Stimulated activated CD4-positive, alpha-beta T cell treated with anti-CD3 and anti-CD28 coated beads, Interleukin-2, amount 100 ng/mL, for 48 hours (primary cell): ENCODE results near the gene TEK.
"Not testable (repeated sequence)": the region's sequence is repeated elsewhere in the genome, so short reads cannot be mapped to it uniquely, and the experiment has no call there.

Experiments
- DNase-seq, 2 donors: peaks; one replicate each; pipeline ENCODE4 v3.0.0-alpha.2; 2020

Gene TEK

DNA sequence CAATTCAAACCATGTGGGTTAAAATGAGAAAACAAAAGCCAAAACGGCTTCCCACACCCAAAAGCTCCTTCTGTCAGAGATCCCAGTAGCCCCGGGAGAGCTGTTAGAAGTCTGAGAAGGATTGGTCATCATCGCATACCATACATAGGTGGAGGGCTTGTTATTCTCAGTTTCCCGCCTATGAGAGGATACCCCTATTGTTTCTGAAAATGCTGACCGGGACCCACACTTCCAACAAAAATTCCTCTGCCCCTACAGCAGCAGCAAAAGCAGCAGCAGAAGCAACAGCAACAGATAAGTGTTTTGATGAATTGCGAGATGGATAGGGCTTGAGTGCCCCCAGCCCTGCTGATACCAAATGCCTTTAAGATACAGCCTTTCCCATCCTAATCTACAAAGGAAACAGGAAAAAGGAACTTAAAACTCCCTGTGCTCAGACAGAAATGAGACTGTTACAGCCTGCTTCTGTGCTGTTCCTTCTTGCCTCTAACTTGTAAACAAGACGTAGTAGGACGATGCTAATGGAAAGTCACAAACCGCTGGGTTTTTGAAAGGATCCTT, at the start of gene TEK:
Gene TEK (plus strand): TSS at position 245 of the 561 bp plus-strand sequence. CDS start 366 bp downstream, outside the sequence.
- no peak for DNase-seq

DNA sequence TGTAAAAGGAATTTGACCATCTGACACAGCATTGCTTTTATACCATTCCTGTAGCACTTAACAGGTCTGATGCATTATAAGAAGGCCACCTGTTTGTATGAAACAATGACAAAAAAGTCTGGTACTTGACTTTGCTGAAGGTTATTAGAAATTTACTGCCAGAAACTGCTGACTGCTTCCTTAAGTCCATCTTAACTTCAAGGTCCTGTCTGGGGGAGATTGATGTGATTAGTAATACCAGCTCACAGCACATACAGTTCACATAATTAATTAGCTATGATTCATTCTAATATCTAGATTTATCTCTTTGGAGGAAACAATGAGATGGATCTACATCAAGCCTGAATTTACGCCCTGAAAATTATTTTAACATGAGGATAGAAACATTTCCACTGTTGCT, 49.6 kb upstream of the TEK start:
- no peak for DNase-seq

DNA sequence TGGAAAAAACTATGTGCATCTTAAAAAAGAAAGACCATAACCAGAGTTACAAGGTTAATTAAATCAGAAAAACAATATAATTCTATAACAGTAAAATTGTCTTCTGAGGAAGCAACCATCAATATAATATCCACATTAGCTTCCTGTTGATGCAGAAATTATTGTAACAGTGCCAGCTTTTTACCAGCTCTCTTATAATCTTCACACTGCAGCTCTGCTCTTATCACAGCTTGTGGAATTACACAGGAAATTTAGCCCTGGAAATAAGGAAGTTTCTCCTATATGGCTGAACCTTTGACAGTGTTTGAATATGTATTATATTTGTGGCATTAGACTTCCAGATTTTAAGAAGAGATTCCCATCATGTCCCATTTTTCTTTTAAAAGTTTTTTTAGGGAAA, 49.1 kb upstream of the TEK start:
- no peak for DNase-seq

DNA sequence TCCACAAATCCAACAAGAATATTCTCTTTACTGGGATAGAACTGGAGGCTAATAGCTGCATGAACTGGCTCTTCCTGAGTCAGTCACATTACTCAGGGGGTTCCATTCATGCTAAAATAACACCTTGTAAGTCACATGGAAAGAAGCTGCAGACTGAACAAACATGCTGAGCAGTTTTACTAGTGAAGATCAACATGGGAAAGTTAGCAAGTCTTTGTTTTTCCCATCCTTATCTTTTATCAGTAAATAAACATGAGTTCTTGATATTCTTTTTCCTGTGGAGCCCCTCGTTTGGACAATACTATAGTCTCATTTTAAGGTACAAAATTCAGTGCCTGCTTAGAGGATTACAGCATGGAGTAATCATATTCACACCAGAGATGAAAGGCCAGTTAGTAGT, 43.7 kb upstream of the TEK start:
- no peak for DNase-seq

DNA sequence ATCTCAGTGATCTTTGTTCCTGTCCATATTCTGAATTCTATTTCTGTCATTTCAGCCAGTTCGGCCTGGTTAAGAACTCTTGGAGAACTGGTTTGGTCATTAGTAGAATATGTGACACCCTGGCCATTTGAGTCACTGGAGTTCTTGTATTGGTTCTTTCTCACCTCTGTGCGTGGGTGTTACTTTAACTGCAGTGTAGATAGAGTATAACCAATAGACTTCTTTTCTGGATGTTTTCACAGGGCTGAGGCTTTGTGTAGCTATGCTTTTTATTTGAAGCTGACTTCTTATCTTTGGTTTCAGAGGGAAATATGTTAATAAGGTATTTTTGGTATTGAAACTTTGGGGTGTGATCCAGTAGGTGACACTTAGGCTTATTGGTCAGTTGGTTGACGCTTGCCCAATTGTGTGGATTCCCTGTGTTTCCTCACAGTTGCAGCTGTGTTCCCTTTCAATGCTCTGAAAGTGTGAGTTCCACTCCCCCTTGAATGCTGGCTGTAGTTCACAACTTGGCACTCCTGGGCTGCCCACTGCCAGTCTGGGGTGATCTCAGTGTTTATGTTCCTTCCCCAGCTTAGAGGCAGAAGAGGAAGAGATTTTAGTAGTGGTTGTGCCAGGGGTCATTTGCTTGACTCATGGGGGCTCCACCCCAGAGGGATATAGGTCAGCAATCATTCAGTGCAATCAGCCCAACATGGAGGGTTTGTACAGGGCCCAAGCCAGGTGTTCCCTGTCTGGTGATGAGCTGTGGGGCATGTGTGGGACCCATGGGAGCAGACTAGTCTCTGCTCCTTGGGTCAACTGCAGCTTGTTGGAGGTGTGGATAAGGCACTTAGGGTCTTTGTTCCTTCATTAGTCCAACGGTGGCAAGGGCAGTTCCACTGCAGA, 34.9 kb upstream of the TEK start:
- no peak for DNase-seq

DNA sequence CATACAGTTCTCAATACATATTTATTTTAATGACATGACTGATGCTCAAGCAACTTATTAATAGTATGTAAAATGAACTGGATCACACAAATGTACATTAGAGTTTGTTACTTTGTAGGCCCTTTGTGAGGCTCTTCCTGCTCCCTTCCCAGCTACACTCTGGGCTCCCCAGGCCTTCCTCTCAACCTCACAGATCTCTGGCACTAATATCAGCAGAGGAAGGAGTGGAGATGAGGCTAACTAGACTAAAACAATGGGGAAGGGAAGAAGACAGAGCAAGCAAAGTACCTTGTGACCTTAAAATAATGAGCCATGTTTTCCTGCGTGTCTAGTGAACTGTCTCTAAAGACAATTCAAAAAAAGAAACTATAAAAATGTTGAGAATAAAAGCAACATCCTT, 30.3 kb upstream of the TEK start:
- DNase-seq = no peak

DNA sequence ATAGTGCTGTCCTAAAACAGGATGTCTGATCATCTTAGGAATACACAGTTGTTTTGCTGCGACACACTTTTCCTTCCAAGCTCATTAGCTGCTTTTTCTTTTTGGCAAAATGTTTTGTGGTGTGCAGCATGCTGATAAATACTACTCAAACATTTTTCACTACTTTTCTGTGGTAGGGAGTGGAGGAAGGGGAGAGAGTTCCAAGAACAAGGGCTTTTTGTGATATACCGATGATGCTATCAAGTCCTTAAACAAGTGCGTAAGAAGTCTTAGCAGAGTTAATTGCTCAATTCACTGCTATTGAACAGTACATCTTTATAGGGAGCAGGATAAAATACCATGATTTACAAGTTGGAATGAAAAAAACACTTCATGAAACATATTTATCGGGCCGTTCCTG, 23.6 kb upstream of the TEK start:
- no peak for DNase-seq

DNA sequence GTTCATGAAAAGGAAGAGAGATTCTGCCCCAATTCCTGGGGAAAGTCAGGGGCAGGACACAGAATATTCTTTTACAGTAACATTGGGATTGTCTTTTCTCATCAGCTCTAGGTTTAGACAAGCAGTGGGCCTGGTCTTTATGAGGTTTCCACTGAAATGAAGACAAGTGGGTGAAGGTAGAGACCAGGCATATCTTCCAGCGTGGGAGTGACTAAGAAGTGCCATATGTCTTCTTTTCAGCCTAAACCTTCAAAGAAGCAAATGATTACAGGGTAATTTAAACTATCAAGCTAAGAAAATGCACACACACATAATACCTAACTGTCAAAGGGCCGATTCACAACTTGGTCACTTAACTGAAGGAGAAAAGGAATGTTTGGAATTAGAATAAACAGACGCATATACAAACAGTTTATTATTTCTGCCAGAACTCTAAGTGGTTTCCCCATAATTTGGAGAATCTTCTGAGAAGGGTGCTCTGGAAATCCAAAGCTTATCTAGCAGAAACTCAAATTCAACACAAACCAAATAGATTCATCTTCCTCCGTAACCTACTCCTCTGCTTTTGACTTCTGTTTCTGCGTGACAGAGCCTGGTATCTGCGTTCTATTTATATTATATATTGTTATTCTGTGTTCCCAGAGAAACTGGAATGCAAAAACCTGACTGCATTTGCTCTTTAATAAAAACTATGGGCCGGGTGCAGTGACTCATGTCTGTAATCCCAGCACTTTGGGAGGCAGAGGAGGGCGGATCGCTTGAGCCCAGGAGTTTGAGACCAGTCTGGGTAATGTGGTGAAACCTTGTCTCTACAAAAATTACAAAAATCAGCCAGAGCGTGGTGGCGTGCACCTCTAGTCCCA, 22.0 kb upstream of the TEK start:
- DNase-seq = no peak

DNA sequence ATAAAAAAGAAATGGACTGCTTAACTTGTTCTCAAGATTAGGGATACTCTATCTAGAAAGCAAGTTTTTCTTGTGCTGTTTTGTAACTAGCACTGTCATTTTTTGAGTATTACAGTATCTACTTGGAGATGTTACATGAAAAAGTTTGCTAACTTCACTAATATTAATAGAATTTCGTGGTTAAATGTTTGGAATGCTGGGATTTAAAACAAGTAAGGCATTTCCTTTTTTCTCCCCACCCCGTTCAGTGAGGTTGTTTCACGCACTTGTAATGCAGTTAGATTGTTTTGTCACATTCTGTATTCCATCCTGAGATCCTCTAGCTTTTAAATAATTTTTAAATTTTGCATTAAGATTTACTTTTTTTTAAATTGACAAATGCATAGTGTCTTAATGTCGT, 20.0 kb upstream of the TEK start:
- DNase-seq = no peak

DNA sequence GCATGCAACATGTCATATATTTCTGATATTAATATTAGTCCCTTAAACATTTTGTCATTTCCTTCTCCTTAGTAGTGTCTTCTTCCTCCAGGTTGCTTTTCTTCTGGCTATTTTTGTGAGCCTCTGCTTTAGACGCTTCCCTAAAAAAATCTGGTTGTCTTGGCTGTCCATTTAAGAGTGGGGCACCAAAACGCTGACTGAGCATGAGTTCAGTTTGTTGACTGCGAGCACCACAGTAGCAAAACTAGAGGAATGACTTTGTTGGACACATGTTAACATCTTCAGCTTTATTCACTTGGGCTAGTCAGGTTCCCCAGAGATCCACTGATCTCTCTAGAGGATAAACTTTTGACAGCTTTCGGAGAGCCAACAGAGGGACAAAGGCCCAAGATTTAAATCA, 19.3 kb upstream of the TEK start:
- DNase-seq = no peak

DNA sequence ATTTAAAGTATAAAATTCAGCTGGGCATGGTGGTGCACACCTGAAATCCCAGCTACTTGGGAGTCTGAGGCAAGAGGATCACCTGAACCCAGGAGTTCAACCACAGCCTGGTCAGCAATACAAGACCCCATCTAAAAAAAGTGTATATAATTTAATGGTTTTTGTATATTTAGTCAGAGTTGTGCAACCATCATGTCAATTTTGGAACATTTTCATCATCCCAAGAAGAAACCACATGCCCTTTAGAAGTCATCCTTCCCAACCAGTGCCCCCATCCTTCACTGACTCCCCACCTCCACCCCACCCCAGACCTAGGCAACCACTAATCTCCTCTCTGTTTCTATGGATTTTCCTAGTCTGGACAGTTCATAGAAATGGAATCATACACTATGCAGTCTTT, 18.8 kb upstream of the TEK start:
- DNase-seq = no peak

DNA sequence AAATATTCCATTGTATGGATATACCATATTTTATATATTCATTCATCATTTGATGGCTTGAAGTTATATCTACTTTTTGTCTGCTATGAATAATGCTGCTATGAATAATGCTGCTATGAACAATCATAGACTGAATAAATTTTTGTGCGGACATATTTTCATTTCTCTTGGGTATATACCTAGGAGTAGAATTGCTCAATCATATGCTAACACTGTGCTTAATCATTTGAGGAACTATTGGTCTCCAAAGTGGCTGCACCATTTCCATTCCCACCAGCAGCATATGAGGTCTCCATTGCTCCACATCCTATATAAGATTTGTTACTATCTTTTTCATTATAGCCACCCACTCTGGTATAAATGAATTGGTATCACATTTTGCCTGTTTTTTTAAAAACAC, 18.3 kb upstream of the TEK start:
- DNase-seq = no peak

DNA sequence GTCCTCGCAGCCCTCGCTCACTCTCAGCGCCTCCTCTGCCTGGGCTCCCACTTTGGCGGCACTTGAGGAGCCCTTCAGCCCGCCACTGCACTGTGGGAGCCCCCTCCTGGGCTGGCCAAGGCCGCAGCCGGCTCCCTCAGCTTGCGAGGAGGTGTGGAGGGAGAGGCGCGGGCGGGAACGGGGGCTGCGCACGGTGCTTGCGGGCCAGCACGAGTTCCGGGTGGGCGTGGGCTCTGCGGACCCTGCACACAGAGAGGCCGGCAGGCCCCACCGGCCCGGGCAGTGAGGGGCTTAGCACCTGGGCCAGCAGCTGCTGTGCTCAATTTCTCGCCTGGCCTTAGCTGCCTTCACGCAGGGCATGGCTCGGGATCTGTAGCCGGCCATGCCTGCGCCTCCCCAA, 16.5 kb upstream of the TEK start:
- not testable (repeated sequence) for DNase-seq

DNA sequence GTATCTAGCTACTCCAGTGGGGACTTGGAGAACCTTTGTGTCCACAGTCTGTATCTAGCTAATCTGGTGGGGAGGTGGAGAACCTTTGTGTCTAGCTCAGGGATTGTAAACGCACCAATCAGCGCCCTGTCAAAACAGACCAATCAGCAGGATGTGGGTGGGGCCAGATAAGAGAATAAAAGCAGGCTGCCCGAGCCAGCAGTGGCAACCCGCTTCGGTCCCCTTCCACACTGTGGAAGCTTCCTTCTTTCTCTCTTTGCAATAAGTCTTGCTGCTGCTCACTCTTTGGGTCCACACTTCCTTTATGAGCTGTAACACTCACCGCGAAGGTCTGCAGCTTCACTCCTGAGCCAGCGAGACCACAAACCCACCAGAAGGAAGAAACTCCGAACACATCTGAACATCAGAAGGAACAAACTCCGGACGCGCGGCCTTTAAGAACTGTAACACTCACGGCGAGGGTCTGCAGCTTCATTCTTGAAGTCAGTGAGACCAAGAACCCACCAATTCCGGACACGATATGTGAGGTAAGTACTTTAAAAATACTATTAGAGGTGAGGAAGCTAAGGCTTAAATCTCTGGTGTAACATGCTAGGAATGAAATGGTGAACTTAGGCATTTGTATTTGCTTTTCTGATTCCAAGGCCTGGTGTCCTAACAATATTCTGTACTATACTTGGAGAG, 15.5 kb upstream of the TEK start:
- not testable (repeated sequence) for DNase-seq

DNA sequence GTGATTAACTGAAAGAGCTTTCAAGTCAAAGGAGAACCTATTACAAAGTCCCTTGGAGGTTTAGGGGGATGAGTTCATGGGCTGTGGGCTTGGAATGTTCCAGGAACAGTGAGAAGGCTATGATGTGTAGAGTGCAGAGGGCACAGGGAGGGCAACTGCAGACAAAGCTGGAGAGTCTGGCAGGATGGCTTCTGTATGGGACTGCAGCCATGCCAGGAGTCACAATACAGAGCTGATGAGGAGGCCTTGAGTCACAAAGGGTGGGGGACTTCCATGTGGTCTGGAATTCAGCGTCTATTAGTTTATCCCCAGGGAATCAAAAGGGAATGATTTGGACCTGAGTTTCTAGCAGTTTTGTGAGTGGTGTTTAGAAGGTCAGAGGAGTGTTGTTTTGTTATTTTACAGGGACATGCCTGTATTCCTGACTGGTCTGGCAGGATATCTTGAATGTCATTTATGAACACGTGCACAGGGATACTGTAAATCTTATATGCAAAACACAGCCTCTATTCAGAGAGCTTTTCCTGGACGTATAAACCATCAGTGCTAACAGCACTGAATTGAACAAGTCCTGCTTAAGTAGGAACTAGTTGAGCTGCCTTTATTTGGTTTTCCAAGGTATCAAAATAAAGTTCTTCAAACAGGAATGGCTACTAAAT, 14.3 kb upstream of the TEK start:
- no peak for DNase-seq

DNA sequence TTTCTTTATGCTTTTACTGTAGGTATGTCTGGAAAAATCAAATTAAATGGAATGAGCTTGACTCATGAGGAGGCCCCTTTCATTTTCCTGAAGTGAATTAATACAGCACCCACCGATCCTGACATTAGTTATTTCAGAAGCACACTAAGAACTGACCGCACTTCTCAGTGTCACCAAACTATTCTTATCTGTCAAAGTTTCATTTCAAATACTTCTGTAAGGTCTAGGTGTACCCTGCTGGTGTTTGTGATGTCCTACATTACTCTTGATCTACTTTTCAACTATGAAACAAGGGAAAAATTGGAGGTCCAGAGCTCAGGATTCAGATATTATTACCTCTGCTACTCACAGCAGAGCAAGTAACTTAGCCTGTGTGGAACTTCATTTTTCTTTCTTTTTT, 1.8 kb upstream of the TEK start:
- no peak for DNase-seq

DNA sequence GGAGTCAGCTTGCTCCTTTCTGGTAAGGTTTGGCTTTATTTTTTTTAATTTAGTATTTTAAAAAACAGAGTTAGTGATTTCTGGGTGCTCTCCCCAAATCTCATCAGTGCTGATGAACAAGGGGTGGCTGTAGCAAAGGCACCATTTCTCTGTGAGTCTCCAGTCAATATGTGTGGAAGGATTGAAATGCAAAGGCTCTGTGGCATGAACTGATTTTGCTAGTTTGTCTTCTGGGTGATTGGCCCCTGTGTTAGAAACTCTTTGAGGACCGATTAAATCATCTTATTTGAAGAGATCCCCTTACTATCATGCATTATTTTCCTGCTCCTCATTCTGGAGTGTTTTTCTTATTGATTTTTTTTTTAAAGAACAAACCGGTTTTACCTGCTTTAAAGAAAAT, 596 bp downstream of the TEK start:
- DNase-seq = no peak

DNA sequence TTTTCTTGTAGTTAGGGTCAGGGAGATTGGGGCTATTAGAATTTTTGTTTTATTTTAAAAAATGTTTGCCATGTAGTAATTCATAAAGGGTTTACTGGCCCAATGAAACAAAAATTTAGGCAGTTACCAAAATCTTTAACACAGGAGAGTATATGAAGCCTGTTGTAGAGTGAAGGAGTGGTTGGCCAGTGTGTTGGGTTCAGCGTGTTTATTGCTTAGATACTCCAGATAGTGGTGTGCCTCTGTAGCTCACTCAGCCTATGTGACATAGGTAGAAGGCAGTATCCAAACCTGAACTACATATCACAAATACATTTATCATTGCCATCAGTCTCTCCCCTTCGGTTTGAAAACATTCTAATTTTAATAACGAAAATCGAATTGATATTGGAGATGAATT, 1.2 kb downstream of the TEK start:
- DNase-seq = no peak

DNA sequence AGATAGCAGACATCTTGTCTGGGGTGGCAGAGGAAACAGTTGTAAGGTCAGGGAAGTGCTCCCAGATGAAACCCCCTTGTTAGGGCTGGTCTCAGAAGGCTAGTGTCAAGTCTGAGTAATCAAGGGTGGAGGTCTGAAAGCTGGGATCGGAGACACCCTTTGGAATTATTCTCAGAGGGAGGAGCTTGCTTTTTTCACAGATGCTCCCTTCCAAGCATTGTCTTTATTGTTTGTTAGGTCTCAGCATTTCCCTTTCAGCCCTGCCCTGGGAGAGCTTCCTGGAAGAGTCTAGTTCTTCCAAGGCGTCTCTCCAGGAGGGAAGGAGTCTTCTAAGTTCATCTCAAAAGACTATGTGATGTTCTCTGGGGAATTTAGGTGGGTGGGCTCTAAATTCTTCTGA, 3.2 kb downstream of the TEK start:
- no peak for DNase-seq

DNA sequence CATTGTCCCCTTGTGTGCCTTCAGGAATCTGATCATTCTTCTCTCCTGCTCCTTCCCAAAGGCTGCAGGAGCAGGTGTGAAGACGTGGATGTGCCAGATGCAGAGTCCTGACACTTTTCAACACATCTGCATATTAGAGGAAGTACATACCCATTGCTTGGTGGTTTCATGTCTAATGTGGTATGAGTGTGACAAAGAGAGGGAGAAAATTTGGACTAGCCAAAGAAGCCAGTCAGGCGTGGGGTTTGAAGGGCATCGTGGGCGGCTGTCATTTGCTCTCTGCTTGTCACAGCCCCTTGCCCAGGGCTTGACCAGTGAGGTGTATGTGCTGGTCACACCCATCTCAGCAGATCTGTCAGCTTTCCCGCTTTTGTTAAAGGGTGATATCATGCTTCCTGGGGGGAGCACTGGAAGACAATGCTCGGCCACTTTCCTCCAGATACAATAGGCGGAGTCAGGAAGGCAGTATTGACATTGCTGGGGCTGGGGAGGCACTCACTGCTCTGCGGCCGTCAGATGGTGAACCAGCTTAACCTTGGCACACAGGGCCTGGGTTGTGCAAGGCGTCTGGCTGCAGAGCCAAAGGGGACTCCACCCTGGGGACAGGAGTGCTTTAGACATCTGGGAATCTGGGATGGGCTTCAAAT, 8.6 kb downstream of the TEK start:
- DNase-seq = no peak

DNA sequence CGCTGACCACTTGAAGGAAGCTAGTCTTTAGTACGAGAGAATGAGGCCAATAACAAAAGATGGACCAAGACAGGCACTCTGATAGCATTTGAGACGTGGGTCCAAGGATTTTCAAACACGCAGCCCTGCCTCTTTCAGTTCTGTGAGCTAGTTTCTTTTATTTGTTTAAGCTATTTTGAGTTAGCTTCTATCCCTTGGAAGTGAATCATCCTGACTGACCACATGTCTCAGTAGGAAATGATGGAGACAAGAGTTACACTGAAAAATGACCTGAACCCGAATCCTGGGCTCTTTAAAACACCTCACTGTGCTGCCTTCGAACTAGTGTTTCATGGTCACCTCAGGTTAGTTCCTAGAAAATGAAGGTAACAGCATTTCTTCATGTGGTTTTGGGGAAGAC, 9.9 kb downstream of the TEK start:
- no peak for DNase-seq

DNA sequence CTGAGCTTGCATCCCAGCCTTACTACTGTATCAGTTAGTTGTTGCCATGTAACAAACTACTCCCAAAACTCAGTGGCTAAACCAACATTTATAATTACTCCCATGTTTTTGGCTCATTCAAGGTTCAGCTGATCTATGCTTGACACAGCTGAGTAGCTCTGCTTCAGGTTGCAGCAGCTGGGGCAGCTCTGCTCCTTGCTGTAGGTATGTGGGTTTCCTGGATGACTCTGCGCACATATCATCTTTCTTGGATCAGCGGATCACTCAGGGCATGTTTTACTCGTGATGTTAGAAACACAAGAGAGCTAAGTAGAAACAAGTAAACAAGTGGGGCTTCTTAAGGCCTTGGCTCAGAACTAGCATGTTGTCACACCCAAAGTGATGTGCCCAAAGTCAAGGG, 15.1 kb downstream of the TEK start:
- DNase-seq = no peak
